PC-9 (cell line): Measurements from ENCODE around the gene GNRHR.
"Not testable (repeated sequence)": the region's sequence is repeated elsewhere in the genome, so short reads cannot be mapped to it uniquely, and the experiment has no call there.

Source experiments
- CTCF ChIP-seq: fragments of 200-600 bp; sonication (generic); conservative IDR thresholded peaks from 2 replicates; pipeline ENCODE4 v1.6.1; 2017; ENCODE audit warnings: mixed run types, antibody characterized with exemption, mild to moderate bottlenecking, moderate library complexity
- EZH2 ChIP-seq: fragments of 200-600 bp; sonication (generic); IDR thresholded peaks from 2 replicates; pipeline ENCODE4 v1.8.0; 2017; ENCODE audit warnings: antibody characterized with exemption, low read depth

GRCh38 chr4:67730511-67730910 is 23.7 kb downstream of the GNRHR start:
- TF ChIP-seq CTCF, EZH2: not testable (repeated sequence)
